Prostate gland (tissue), 2 donors: ENCODE measurements around the gene TPRA1.

Source experiments
- POLR2A ChIP-seq: fragments of 450-650 bp; IDR thresholded peaks from one replicate; pipeline ENCODE4 v1.6.1; 2016; ENCODE audit warnings: antibody characterized with exemption, mild to moderate bottlenecking
- POLR2AphosphoS5 ChIP-seq: sonication (generic); formaldehyde crosslinking; IDR thresholded peaks from one replicate; pipeline ENCODE4 v1.6.1; 2017; ENCODE audit warnings: antibody characterized with exemption
- TF ChIP-seq, protein P1 (sequence below), 4 experiments: fragments of 200-600 bp in 2 of 4; fragments of 450-650 bp in 2 of 4; sonication (generic) in 2 of 4; IDR thresholded peaks; 1 replicate in 3 of 4; 2 replicates in 1 of 4; pipeline ENCODE4 v1.5.1; 2016 to 2019; ENCODE audit warnings: antibody characterized with exemption in 4 of 4, mild to moderate bottlenecking in 2 of 4, moderate library complexity in 2 of 4

DNA sequence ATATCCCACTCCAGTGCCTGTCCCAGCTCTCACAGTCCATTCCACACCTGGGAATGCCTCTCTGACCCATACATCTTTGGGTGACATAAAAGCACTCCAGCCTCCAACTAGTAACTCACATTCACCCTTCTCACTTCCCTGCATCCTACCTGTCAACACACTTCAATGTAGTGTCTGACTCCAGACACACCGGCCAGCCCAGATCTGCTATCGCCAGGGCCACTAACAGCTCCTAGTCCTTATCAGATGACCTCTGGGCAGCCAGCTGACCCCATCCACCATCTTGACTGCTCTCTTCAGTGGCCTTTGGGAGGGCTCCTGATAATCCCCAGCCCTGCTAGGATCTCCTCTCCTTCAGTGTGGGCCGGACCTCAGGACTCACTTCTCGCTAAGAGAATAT is 4.8 kb upstream of the TPRA1 start:
- TF ChIP-seq, protein P1, sequence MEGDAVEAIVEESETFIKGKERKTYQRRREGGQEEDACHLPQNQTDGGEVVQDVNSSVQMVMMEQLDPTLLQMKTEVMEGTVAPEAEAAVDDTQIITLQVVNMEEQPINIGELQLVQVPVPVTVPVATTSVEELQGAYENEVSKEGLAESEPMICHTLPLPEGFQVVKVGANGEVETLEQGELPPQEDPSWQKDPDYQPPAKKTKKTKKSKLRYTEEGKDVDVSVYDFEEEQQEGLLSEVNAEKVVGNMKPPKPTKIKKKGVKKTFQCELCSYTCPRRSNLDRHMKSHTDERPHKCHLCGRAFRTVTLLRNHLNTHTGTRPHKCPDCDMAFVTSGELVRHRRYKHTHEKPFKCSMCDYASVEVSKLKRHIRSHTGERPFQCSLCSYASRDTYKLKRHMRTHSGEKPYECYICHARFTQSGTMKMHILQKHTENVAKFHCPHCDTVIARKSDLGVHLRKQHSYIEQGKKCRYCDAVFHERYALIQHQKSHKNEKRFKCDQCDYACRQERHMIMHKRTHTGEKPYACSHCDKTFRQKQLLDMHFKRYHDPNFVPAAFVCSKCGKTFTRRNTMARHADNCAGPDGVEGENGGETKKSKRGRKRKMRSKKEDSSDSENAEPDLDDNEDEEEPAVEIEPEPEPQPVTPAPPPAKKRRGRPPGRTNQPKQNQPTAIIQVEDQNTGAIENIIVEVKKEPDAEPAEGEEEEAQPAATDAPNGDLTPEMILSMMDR (IDR thresholded peaks at IDR 0.05) = no peak
- no peak for TF ChIP-seq POLR2A
- TF ChIP-seq POLR2AphosphoS5 = no peak
